ENCODE results near the gene RALGPS1. TPM values are rescaled to one million over a fixed set of nuclear protein-coding genes. Genes with fewer than 3 reads are reported as not detected.

The RALGPS1 gene
- total and polyA plus RNA-seq, 2 donors (not counting 1 experiment from before 2014, with no cell fraction given) = 2.0 to 5.9 TPM

DNA sequence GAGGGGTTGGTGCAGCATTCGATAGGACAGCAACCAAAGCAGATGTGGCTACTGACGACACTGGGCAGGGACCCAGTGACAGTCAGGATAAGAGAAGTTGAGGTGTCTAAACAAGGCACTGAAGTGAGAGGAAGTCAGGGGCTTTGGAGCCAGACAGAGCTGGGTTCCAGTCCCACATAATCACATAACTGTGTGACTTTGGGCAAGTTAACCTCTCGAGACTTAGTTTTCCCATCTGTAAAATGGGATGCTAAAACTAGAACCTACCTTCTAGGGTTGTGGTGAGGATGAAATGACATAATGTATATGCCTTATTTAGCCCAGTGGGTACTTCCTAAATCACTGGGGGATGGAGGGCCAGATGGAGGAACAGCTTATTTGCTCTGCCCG is 204.7 kb downstream of the RALGPS1 start:
- Histone ChIP-seq H3K27me3 (ENCODE audit: control insufficient read depth, insufficient read depth, low read length) (no peaks in the 10 kb centered on the region), H3K9ac (ENCODE audit: insufficient read depth, low read length) (no peak overlapping the region), H3K4me2 (ENCODE audit: extremely low read depth, insufficient read depth, low read length) (no peak overlapping the region), H3K79me2 (ENCODE audit: control insufficient read depth, insufficient read depth, low read length) (peaks cover 24% of the 10 kb centered on the region), H3K9me3 (ENCODE audit: control insufficient read depth, insufficient read depth, low read depth, low read length) (no peaks in the 10 kb centered on the region), H3K4me3 (replicated peaks in 1 of 4; ENCODE audit: control extremely low read depth in 1 of 4, insufficient read depth in 1 of 4, low read depth in 3 of 4, low read length in 4 of 4) (peak overlapping the region in 1 of 4 experiments; percentile 97), H3K4me1 (ENCODE audit: control insufficient read depth, extremely low read depth, insufficient read depth, low read length) (peaks cover 14% of the 10 kb centered on the region), H4K20me1 (ENCODE audit: control insufficient read depth, extremely low read depth, insufficient read depth, low read length) (no peaks in the 10 kb centered on the region), H2AFZ (ENCODE audit: low read length) (no peak overlapping the region), H3K27ac (ENCODE audit: insufficient read depth, low read length) (no peak overlapping the region), H3K36me3 (ENCODE audit: control insufficient read depth, insufficient read depth, low read length) (peaks cover 2% of the 10 kb centered on the region)
- TF ChIP-seq CTCF (conservative IDR thresholded peaks at IDR 0.05 in 1 of 2, IDR thresholded peaks at IDR 0.05 in 1 of 2; ENCODE audit: low read depth in 1 of 2, low read length in 2 of 2) (no peak), EZH2 (IDR thresholded peaks at IDR 0.05; ENCODE audit: low read length, missing control alignments) (no peak)
- DNase-seq (ENCODE audit: low read depth in 2 of 2) = no peak

- H3K79me2 ChIP-seq (ENCODE audit: control insufficient read depth, insufficient read depth, low read length) = peaks cover 24% of the 10 kb centered on the region
These were observed 207.1 kb downstream of the RALGPS1 start for GRCh38 chr9:127121628-127122175.

More at GRCh38 chr9:127121628-127122175, 207.1 kb downstream of the RALGPS1 start:
- H3K9ac ChIP-seq (ENCODE audit: insufficient read depth, low read length) = peak overlapping the region; percentile 99
- H3K27me3 ChIP-seq (ENCODE audit: control insufficient read depth, insufficient read depth, low read length) = no peaks in the 10 kb centered on the region
- peak; percentile 38 to 46 for DNase-seq (ENCODE audit: low read depth in 2 of 2)
- H3K4me2 ChIP-seq (ENCODE audit: extremely low read depth, insufficient read depth, low read length) = peak overlapping the region; percentile 99
- no peak for TF ChIP-seq EZH2 (IDR thresholded peaks at IDR 0.05; ENCODE audit: low read length, missing control alignments)
- TF ChIP-seq CTCF (conservative IDR thresholded peaks at IDR 0.05 in 1 of 2, IDR thresholded peaks at IDR 0.05 in 1 of 2; ENCODE audit: low read depth in 1 of 2, low read length in 2 of 2) = no peak
- peaks cover 2% of the 10 kb centered on the region for H3K36me3 ChIP-seq (ENCODE audit: control insufficient read depth, insufficient read depth, low read length)
- no peaks in the 10 kb centered on the region for H4K20me1 ChIP-seq (ENCODE audit: control insufficient read depth, extremely low read depth, insufficient read depth, low read length)
- peaks cover 19% of the 10 kb centered on the region for H3K4me1 ChIP-seq (ENCODE audit: control insufficient read depth, extremely low read depth, insufficient read depth, low read length)
- peak overlapping the region; percentile 67 to 97 (median 84) for H3K4me3 ChIP-seq (replicated peaks in 1 of 4; ENCODE audit: control extremely low read depth in 1 of 4, insufficient read depth in 1 of 4, low read depth in 3 of 4, low read length in 4 of 4)
- H3K27ac ChIP-seq (ENCODE audit: insufficient read depth, low read length) = peak overlapping the region; percentile 89
- H3K9me3 ChIP-seq (ENCODE audit: control insufficient read depth, insufficient read depth, low read depth, low read length) = no peaks in the 10 kb centered on the region
- no peak overlapping the region for H2AFZ ChIP-seq (ENCODE audit: low read length)

All from fibroblast of lung (primary cell).